Spleen (tissue), 11 donors: ENCODE results near the gene PIK3C3. TPM values are rescaled to one million over a fixed set of nuclear protein-coding genes. Genes with fewer than 3 reads are reported as not detected.

ENCODE experiments used
- DNase-seq: peaks from one replicate; pipeline ENCODE4 v3.0.0-alpha.2; 2020
- H3K27ac ChIP-seq, 8 donors: fragments of 200-600 bp; sonication (generic) in 7 of 8; 1 replicate in 4 of 8; 2 replicates in 4 of 8; pipeline versions ENCODE4 v1.5.0 to v1.8.0; 2016 to 2021; ENCODE audit warnings: inconsistent platforms in 4 of 8, mild to moderate bottlenecking in 4 of 8, moderate library complexity in 1 of 8
- H3K27me3 ChIP-seq, 7 donors: fragments of 200-600 bp; sonication (generic) in 6 of 7; replicated peaks in 1 of 7; 1 replicate in 4 of 7; 2 replicates in 3 of 7; pipeline versions ENCODE4 v1.5.0 to v1.8.0; 2016 to 2021; ENCODE audit warnings: inconsistent platforms in 3 of 7, mild to moderate bottlenecking in 1 of 7
- H3K36me3 ChIP-seq, 6 donors: fragments of 200-600 bp; sonication (generic) in 5 of 6; 1 replicate in 4 of 6; 2 replicates in 2 of 6; pipeline versions ENCODE4 v1.5.0 to v1.8.0; 2016 to 2021; ENCODE audit warnings: inconsistent platforms in 2 of 6
- H3K4me1 ChIP-seq, 6 donors: fragments of 200-600 bp; sonication (generic) in 5 of 6; 1 replicate in 3 of 6; 2 replicates in 3 of 6; pipeline versions ENCODE4 v1.5.0 to v1.8.0; 2016 to 2021; ENCODE audit warnings: inconsistent platforms in 3 of 6
- H3K4me3 ChIP-seq, 8 donors: fragments of 200-600 bp; sonication (generic) in 7 of 8; 1 replicate in 4 of 8; 2 replicates in 4 of 8; pipeline versions ENCODE4 v1.5.0 to v1.8.0; 2016 to 2021; ENCODE audit warnings: inconsistent platforms in 4 of 8, mild to moderate bottlenecking in 4 of 8, moderate library complexity in 2 of 8
- H3K9me3 ChIP-seq, 8 donors: fragments of 200-600 bp; sonication (generic) in 7 of 8; 1 replicate in 4 of 8; 2 replicates in 4 of 8; pipeline versions ENCODE4 v1.5.0 to v1.8.0; 2016 to 2021; ENCODE audit warnings: inconsistent platforms in 4 of 8
- POLR2A ChIP-seq, 3 donors: fragments of 450-650 bp; IDR thresholded peaks; one replicate each; pipeline ENCODE4 v1.5.1; 2017; ENCODE audit warnings: antibody characterized with exemption in 3 of 3, mild to moderate bottlenecking in 1 of 3
- POLR2AphosphoS5 ChIP-seq, 3 donors: sonication (generic); formaldehyde crosslinking; IDR thresholded peaks; one replicate each; pipeline ENCODE4 v1.5.1; 2017; ENCODE audit warnings: antibody characterized with exemption in 3 of 3
- WGBS, 5 donors: extraction: QIAGEN DNeasy Blood & Tissue Kit in 3 of 5; methylation state at CpG; one replicate each; pipeline versions ENCODE4 v1.1.5 to v1.1.7; 2013 to 2018; 5-methylcytosine and 5-hydroxymethylcytosine counted together
- intact Hi-C: fragments of 100-400 bp; cut with DNase I; formaldehyde crosslinking; loops from one replicate; pipeline ENCODE4 v1.15.0; 2023; ENCODE audit warnings: low total_unique reads
- polyA plus RNA-seq, 3 donors: library from polyadenylated mRNA; stranded (reverse); fragments of 200-250 nt; gene quantifications; one replicate each; pipeline ENCODE4 v1.2.1, GENCODE V29; 2013
- total RNA-seq, 7 donors: library from RNA; depleted of rRNA in 3 of 7; stranded (reverse); fragments of >200 nt in 3 of 7; fragmentation: NEBNext Ultra II Directional in 4 of 7; extraction: Animal tissue kit (Norgen Biotek cat#: 25700) in 4 of 7; gene quantifications; one replicate each; pipeline versions ENCODE4 v1.1.0 to v1.2.1, GENCODE V29; 2016 to 2021
- TF ChIP-seq, protein P1 (sequence below), 11 experiments: fragments of 200-600 bp in 7 of 11; fragments of 450-650 bp in 4 of 11; sonication (generic) in 4 of 11; IDR thresholded peaks in 8 of 11; conservative IDR thresholded peaks in 3 of 11; 1 replicate in 7 of 11; 2 replicates in 4 of 11; pipeline versions ENCODE4 v1.4.0 to v1.8.0; 2016 to 2021; ENCODE audit warnings: antibody characterized with exemption in 11 of 11, inconsistent platforms in 4 of 11, mild to moderate bottlenecking in 1 of 11
- donor health status: healthy with polysubstance abuse.
- donor health status: DM: no; HTN: no; CAD: no; lungs with moderate emphysema.
- donor health status: DM: no; HTN: no; CAD: no.
- donor health status: Bipolar disorder and iron deficiency.
- donor health status: healthy.
- donor health status: DM: no; HTN: no; CAD: no.
- donor health status: DM: yes; HTN: yes; CAD: no.

The PIK3C3 gene
- total and polyA plus RNA-seq, 10 donors = 22.8 to 77.3 (median 62.2) TPM

DNA sequence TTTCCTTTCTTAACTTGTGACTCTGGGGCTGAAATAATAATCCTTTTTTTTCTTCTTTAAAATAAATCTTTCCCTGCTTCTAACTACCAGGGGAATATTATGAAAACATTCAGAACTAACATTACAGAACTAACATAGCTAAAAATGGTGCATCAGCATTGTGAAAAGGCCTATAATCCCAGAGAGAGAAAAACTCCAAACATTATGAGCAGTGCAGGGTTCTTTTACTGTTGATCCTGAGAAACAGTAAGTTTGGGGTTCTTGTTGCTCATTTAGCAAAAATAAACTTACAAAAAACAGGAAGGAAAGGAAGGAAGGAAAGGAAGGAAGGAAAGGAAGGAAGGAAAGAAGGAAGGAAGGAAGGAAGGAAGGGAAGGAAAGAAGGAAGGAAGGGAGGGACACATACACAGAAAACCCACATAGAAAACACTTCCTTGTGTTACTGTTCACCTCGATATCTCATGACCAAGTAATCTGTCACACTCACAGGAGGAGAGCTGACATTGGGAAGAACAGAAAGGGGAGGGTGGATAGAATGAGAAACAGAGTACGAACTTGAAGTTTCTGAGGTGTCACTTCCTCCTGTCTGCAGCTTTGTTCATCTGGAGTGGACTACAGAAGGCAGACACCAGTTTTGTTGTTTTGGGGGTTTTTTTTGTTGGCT lies 18.4 kb upstream of the PIK3C3 start:
- no peak for DNase-seq
- Histone ChIP-seq H3K9me3 (no peaks in the 10 kb centered on the region), H3K27me3 (peaks cover 0 to 10% (median 0%) of the 10 kb centered on the region in 7 donors), H3K4me1 (no peaks in the 10 kb centered on the region), H3K36me3 (no peaks in the 10 kb centered on the region), H3K4me3 (no peak overlapping the region), H3K27ac (no peak overlapping the region)
- WGBS, 5 donors = 9 to 15% (median 13%) methylated on average over 2 of the region's 2 CpGs
- intact Hi-C loops = no loop called here
- no peak for TF ChIP-seq POLR2A (IDR thresholded peaks at IDR 0.05)
- no peak for TF ChIP-seq POLR2AphosphoS5 (IDR thresholded peaks at IDR 0.05)
- TF ChIP-seq, protein P1, sequence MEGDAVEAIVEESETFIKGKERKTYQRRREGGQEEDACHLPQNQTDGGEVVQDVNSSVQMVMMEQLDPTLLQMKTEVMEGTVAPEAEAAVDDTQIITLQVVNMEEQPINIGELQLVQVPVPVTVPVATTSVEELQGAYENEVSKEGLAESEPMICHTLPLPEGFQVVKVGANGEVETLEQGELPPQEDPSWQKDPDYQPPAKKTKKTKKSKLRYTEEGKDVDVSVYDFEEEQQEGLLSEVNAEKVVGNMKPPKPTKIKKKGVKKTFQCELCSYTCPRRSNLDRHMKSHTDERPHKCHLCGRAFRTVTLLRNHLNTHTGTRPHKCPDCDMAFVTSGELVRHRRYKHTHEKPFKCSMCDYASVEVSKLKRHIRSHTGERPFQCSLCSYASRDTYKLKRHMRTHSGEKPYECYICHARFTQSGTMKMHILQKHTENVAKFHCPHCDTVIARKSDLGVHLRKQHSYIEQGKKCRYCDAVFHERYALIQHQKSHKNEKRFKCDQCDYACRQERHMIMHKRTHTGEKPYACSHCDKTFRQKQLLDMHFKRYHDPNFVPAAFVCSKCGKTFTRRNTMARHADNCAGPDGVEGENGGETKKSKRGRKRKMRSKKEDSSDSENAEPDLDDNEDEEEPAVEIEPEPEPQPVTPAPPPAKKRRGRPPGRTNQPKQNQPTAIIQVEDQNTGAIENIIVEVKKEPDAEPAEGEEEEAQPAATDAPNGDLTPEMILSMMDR (IDR thresholded peaks at IDR 0.05 in 8 of 11, conservative IDR thresholded peaks at IDR 0.05 in 3 of 11) = no peak

DNA sequence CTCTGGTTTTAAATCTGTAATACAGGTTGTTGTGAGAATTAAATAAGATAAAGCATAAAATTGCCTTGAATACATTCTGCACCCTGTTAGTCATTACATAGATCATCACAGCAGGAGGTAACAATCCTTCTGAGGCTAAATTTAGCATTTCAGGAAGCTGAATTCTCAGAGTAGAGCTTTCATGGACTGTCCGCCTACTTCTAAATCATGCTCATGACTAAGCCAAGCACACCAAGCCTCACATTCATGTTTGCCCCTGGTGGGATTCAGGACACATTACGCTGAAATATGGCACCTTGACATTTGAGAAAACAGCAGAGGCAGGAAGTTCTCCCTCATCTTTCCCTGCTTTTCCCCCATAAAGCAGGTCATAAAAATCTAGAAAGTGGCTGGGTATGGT lies 16.6 kb upstream of the PIK3C3 start:
- H3K27ac ChIP-seq = no peak overlapping the region
- H3K36me3 ChIP-seq = no peaks in the 10 kb centered on the region
- H3K4me3 ChIP-seq = no peak overlapping the region
- no peak for DNase-seq
- TF ChIP-seq POLR2A (IDR thresholded peaks at IDR 0.05) = no peak
- TF ChIP-seq, protein P1 (IDR thresholded peaks at IDR 0.05 in 8 of 11, conservative IDR thresholded peaks at IDR 0.05 in 3 of 11) = no peak
- no peak for TF ChIP-seq POLR2AphosphoS5 (IDR thresholded peaks at IDR 0.05)
- intact Hi-C loops = no loop called here
- H3K4me1 ChIP-seq = no peaks in the 10 kb centered on the region
- H3K27me3 ChIP-seq = peaks cover 0 to 8% (median 0%) of the 10 kb centered on the region in 7 donors
- H3K9me3 ChIP-seq = no peaks in the 10 kb centered on the region
- 88 to 97% (median 90%) methylated on average over 2 of the region's 2 CpGs for WGBS, 5 donors

DNA sequence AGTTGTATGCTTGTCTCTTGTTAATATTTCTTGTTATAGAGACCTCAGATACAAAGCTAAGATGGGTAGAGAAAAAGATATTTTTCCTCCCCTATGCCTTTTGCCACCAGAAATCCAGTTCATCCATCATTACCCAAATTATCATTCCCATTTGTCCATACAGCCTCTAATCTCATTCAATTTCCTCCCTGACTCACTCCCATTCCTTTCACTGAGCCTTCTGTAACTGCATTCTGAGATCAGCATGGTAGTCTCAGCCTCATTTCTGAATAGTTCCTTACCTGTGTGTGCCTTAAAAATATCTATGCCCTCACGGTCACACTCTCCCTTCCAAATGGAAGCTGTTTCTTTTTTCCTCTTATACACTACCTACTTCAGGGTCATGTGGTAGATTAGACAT lies 15.7 kb upstream of the PIK3C3 start:
- TF ChIP-seq POLR2AphosphoS5 (IDR thresholded peaks at IDR 0.05) = no peak
- TF ChIP-seq, protein P1 (IDR thresholded peaks at IDR 0.05 in 8 of 11, conservative IDR thresholded peaks at IDR 0.05 in 3 of 11) = no peak
- TF ChIP-seq POLR2A (IDR thresholded peaks at IDR 0.05) = no peak
- WGBS, 5 donors = 86 to 94% (median 89%) methylated on average over 1 of the region's 1 CpG
- no peaks in the 10 kb centered on the region for H3K4me1 ChIP-seq
- no peak overlapping the region for H3K27ac ChIP-seq
- H3K4me3 ChIP-seq = no peak overlapping the region
- H3K27me3 ChIP-seq = peaks cover 0 to 3% (median 0%) of the 10 kb centered on the region in 7 donors
- intact Hi-C loops = no loop called here
- H3K9me3 ChIP-seq = no peaks in the 10 kb centered on the region
- H3K36me3 ChIP-seq = no peaks in the 10 kb centered on the region
- no peak for DNase-seq

DNA sequence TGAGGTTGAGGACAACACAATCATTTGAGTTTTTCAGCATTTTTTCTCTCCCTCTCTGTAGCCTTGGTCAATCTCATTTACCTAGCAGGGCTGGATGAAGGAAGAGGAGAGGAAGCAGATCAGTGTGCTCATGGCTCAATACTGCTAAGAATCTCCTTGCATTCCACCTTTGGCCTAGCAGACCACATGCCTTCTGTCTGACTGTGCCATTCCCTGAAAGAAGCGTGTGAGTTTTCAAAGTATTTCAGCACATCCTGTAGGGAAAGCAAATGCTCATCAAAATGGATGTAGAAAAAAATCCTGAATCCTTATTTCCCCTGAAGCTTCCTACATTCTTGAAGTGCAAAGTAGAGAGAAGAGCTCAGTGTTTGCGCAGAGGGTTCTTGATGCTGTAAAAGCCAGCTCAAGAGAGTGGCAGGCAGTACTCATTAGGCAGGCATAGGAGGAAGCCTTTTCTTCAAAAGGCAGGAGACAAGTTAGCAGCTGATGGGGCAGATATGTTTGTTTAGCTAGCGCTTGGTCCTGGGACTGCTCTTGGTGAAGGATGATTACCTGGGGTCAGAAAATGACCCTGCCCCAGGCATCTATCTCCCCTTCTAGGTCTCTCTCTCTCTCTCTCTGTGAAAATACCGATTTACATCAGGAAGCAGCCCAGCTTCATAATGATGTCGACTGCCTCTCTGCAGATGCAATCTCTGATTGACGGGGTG lies 14.4 kb upstream of the PIK3C3 start:
- intact Hi-C loops = no loop called here
- DNase-seq = no peak
- TF ChIP-seq POLR2AphosphoS5 (IDR thresholded peaks at IDR 0.05) (no peak), POLR2A (IDR thresholded peaks at IDR 0.05) (no peak)
- TF ChIP-seq, protein P1 (IDR thresholded peaks at IDR 0.05 in 8 of 11, conservative IDR thresholded peaks at IDR 0.05 in 3 of 11) = no peak
- no peaks in the 10 kb centered on the region for H3K4me1 ChIP-seq
- 63 to 68% (median 66%) methylated on average over 6 of the region's 6 CpGs for WGBS, 5 donors
- H3K27me3 ChIP-seq = peaks cover 0 to 16% (median 0%) of the 10 kb centered on the region in 7 donors
- H3K4me3 ChIP-seq = no peak overlapping the region
- no peaks in the 10 kb centered on the region for H3K9me3 ChIP-seq
- no peaks in the 10 kb centered on the region for H3K36me3 ChIP-seq
- no peak overlapping the region for H3K27ac ChIP-seq
